ENCODE data around the gene EGLN2. TPM values are rescaled to one million over a fixed set of nuclear protein-coding genes. Genes with fewer than 3 reads are reported as not detected.

Gene EGLN2
- total RNA-seq, 1 experiment from 2014 or later, result 58.6 TPM

GRCh38 chr19:40799558-40800338 is 757 bp downstream of the EGLN2 start:
- TF ChIP-seq POLR2AphosphoS5 (IDR thresholded peaks at IDR 0.05; ENCODE audit: low read depth, low read length), result no peak
- TF ChIP-seq ZFX (IDR thresholded peaks at IDR 0.05), result 0 out of 2 replicates have a peak, but pooled peaks have one; percentile 47
- ChIA-PET RAD21 (ENCODE audit: low non-redundant PET in 1 of 2, low total read pairs in 2 of 2, uncharacterized antibody in 2 of 2, unreplicated experiment in 2 of 2) (no interaction called here), CTCF (interaction anchor here (1.1 to 1.2 kb wide), 2 partner anchors 165 to 205 kb away, joined by 3 read pairs; no protein-coding TSS in a partner anchor), POLR2A (interaction anchor here (1.8 to 2.3 kb wide), 2 partner anchors 22 to 49 kb away, joined by 8 to 19 read pairs; partner anchors contain the start of genes ACTMAP and RAB4B)
- peak overlapping the region; percentile 90 for H3K4me2 ChIP-seq (ENCODE audit: low read length)
- peaks cover 55% of the 10 kb centered on the region for H3K79me2 ChIP-seq (ENCODE audit: insufficient read depth, low read length)
- no TSS peak for BruUV-seq (replicated peaks)
- H3K27ac ChIP-seq (ENCODE audit: low read depth, low read length), result peak overlapping the region; percentile 90
- no peak for DNase-seq (ENCODE audit: low read depth, low spot score)
- H3K27me3 ChIP-seq (ENCODE audit: insufficient read depth, low read length), result no peaks in the 10 kb centered on the region
- H2AFZ ChIP-seq (ENCODE audit: low read depth, low read length, poor library complexity, severe bottlenecking), result no peak overlapping the region
- H3K4me1 ChIP-seq (ENCODE audit: control insufficient read depth in 1 of 2, insufficient read depth in 2 of 2, low read length in 2 of 2), result peaks cover 14 to 49% of the 10 kb centered on the region in 2 experiments
- peaks cover 10 to 23% of the 10 kb centered on the region in 2 experiments; a peak in 3 of 4 replicates for H3K36me3 ChIP-seq (ENCODE audit: control insufficient read depth in 1 of 2, insufficient read depth in 2 of 2, low read length in 2 of 2)
- H3K4me3 ChIP-seq (replicated peaks in 1 of 2; ENCODE audit: low read depth in 1 of 2, low read length in 2 of 2), result peak overlapping the region; percentile 88
- H3K9me3 ChIP-seq (ENCODE audit: control insufficient read depth in 1 of 2, insufficient read depth in 1 of 2, low read depth in 1 of 2, low read length in 2 of 2), result no peaks in the 10 kb centered on the region
- peak overlapping the region; percentile 92 for H3K9ac ChIP-seq (ENCODE audit: low read length)
- H3K9me2 ChIP-seq (ENCODE audit: insufficient read depth), result no peaks in the 10 kb centered on the region
- ATAC-seq, result peak; percentile 8
- intact Hi-C loops (cut with micrococcal nuclease), result loop anchor here (2.0 to 5.0 kb wide), 2 partner anchors 49 to 82 kb away; partner anchors contain the start of genes ACTMAP, COQ8B, ITPKC and SNRPA
- H4K20me1 ChIP-seq (ENCODE audit: insufficient read depth), result no peaks in the 10 kb centered on the region

- peak overlapping the region; percentile 88 for H3K4me3 ChIP-seq (replicated peaks in 1 of 2; ENCODE audit: low read depth in 1 of 2, low read length in 2 of 2)
- no peak overlapping the region for H2AFZ ChIP-seq (ENCODE audit: low read depth, low read length, poor library complexity, severe bottlenecking)
- peaks cover 62% of the 10 kb centered on the region for H3K79me2 ChIP-seq (ENCODE audit: insufficient read depth, low read length)
- no peak for ATAC-seq
- POLR2A ChIA-PET, result no interaction called here
- DNase-seq (ENCODE audit: low read depth, low spot score), result no peak
- H3K4me2 ChIP-seq (ENCODE audit: low read length), result peak overlapping the region; percentile 90
- H3K9ac ChIP-seq (ENCODE audit: low read length), result peak overlapping the region; percentile 92
- H3K9me3 ChIP-seq (ENCODE audit: control insufficient read depth in 1 of 2, insufficient read depth in 1 of 2, low read depth in 1 of 2, low read length in 2 of 2), result no peaks in the 10 kb centered on the region
- no peaks in the 10 kb centered on the region for H4K20me1 ChIP-seq (ENCODE audit: insufficient read depth)
- peaks cover 14 to 50% of the 10 kb centered on the region in 2 experiments for H3K4me1 ChIP-seq (ENCODE audit: control insufficient read depth in 1 of 2, insufficient read depth in 2 of 2, low read length in 2 of 2)
- H3K27ac ChIP-seq (ENCODE audit: low read depth, low read length), result peak overlapping the region; percentile 90
- RAD21 ChIA-PET (ENCODE audit: low non-redundant PET in 1 of 2, low total read pairs in 2 of 2, uncharacterized antibody in 2 of 2, unreplicated experiment in 2 of 2), result no interaction called here
- H3K9me2 ChIP-seq (ENCODE audit: insufficient read depth), result no peaks in the 10 kb centered on the region
- CTCF ChIA-PET, result no interaction called here
- H3K36me3 ChIP-seq (ENCODE audit: control insufficient read depth in 1 of 2, insufficient read depth in 2 of 2, low read length in 2 of 2), result peaks cover 10 to 23% of the 10 kb centered on the region in 2 experiments; a peak in 3 of 4 replicates
- no peaks in the 10 kb centered on the region for H3K27me3 ChIP-seq (ENCODE audit: insufficient read depth, low read length)
- intact Hi-C loops (cut with micrococcal nuclease), result no loop called here
- no TSS peak for BruUV-seq (replicated peaks)
- no peak for TF ChIP-seq POLR2A (IDR thresholded peaks at IDR 0.05; ENCODE audit: borderline replicate concordance, extremely low read depth, insufficient read depth, insufficient read length)
- TF ChIP-seq MAX (IDR thresholded peaks at IDR 0.05), result no peak
- no peak for TF ChIP-seq SP1 (IDR thresholded peaks at IDR 0.05; ENCODE audit: low read depth)
- no peak for TF ChIP-seq EZH2phosphoT487 (IDR thresholded peaks at IDR 0.05; ENCODE audit: borderline replicate concordance)
- TF ChIP-seq YY1 (IDR thresholded peaks at IDR 0.05; ENCODE audit: extremely low read depth, insufficient replicate concordance, low read depth, low read length), result no peak
- no peak for TF ChIP-seq ATF3 (IDR thresholded peaks at IDR 0.05)
- no peak for TF ChIP-seq SIN3A (IDR thresholded peaks at IDR 0.05; ENCODE audit: low read depth)
- TF ChIP-seq RAD21 (IDR thresholded peaks at IDR 0.05; ENCODE audit: low read depth), result no peak
- TF ChIP-seq EGR1 (IDR thresholded peaks at IDR 0.05; ENCODE audit: low read depth), result no peak
- no peak for TF ChIP-seq TCF7L2 (IDR thresholded peaks at IDR 0.05; ENCODE audit: borderline replicate concordance, extremely low read depth, insufficient read depth, insufficient read length)
- no peak for TF ChIP-seq JUND (IDR thresholded peaks at IDR 0.05)
- TF ChIP-seq EZH2 (IDR thresholded peaks at IDR 0.05), result no peak
- no peak for TF ChIP-seq ZFX (IDR thresholded peaks at IDR 0.05)
- no peak for TF ChIP-seq SRF (IDR thresholded peaks at IDR 0.05; ENCODE audit: low read depth)
- no peak for TF ChIP-seq CTCF (IDR thresholded peaks at IDR 0.05 in 2 of 3, conservative IDR thresholded peaks at IDR 0.05 in 1 of 3; ENCODE audit: borderline replicate concordance in 1 of 3, insufficient read depth in 1 of 3, low read depth in 2 of 3, low read length in 2 of 3)
Measured at GRCh38 chr19:40800339-40800996, 1.5 kb downstream of the EGLN2 start.

Data from HCT116 (cell line).